Measurements from ENCODE around the gene TMTC4.
"Not testable (repeated sequence)": the region's sequence is repeated elsewhere in the genome, so short reads cannot be mapped to it uniquely, and the experiment has no call there.

DNA sequence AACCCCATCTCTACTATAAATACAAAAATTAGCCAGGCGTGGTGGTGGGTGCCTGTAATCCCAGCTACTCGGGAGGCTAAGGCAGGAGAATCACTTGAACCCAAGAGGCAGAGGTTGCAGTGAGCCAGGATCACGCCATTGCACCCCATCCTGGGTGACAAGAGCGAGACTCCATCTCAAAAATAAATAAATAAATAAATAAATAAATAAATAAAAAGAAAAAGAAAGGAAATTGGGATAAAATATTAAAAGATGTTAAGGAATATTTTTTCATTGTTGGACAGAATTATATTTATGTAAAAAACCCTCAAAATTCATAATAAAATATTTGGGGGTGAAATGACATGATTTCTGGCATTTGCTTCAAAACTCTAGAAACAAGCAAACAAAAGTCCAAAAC, 97.4 kb downstream of the TMTC4 start:
- TF ChIP-seq, protein P1, sequence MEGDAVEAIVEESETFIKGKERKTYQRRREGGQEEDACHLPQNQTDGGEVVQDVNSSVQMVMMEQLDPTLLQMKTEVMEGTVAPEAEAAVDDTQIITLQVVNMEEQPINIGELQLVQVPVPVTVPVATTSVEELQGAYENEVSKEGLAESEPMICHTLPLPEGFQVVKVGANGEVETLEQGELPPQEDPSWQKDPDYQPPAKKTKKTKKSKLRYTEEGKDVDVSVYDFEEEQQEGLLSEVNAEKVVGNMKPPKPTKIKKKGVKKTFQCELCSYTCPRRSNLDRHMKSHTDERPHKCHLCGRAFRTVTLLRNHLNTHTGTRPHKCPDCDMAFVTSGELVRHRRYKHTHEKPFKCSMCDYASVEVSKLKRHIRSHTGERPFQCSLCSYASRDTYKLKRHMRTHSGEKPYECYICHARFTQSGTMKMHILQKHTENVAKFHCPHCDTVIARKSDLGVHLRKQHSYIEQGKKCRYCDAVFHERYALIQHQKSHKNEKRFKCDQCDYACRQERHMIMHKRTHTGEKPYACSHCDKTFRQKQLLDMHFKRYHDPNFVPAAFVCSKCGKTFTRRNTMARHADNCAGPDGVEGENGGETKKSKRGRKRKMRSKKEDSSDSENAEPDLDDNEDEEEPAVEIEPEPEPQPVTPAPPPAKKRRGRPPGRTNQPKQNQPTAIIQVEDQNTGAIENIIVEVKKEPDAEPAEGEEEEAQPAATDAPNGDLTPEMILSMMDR (IDR thresholded peaks at IDR 0.05), result not testable (repeated sequence)
- TF ChIP-seq POLR2A (IDR thresholded peaks at IDR 0.05); POLR2AphosphoS5 (IDR thresholded peaks at IDR 0.05; ENCODE audit: insufficient read depth in 1 of 2, low read depth in 1 of 2): not testable (repeated sequence)

All from vagina (tissue), 2 donors.